Activated CD4-positive, alpha-beta T cell treated with anti-CD3 and anti-CD28 coated beads, Interleukin-2, Interleukin-4, amounts not matched to agents 100 ng/mL and 50 ng/mL, durations not matched to agents 16 hours and 8 hours (primary cell): ENCODE measurements around the gene RAB40B.

Experiments
- DNase-seq: peaks from one replicate; pipeline ENCODE4 v3.0.0-alpha.2; 2020; ENCODE audit warnings: low spot score

RAB40B gene

GRCh38 chr17:82615084-82616020, 83.1 kb downstream of the RAB40B start:
- no peak for DNase-seq

GRCh38 chr17:82614095-82614631, 84.3 kb downstream of the RAB40B start:
- no peak for DNase-seq

- DNase-seq, result no peak
Observed at GRCh38 chr17:82613283-82614094, 85.0 kb downstream of the RAB40B start.

GRCh38 chr17:82611140-82612058, 87.1 kb downstream of the RAB40B start:
- DNase-seq, result no peak

GRCh38 chr17:82609655-82610054, 88.8 kb downstream of the RAB40B start:
- DNase-seq, result no peak

GRCh38 chr17:82608816-82609215, 89.7 kb downstream of the RAB40B start:
- DNase-seq, result no peak

- DNase-seq, result no peak
Observed at GRCh38 chr17:82605939-82606600, 92.4 kb downstream of the RAB40B start.
